Upper lobe of right lung (tissue), 1 donor: Measurements from ENCODE around the gene ARHGAP6. TPM values are rescaled to one million over a fixed set of nuclear protein-coding genes. Genes with fewer than 3 reads are reported as not detected.

Source experiments
- ATAC-seq: fragments of 200-7000 bp; cut with Tn5 transposase; one replicate; pipeline ENCODE4 v1.9.1; 2020; ENCODE audit warnings: mild to moderate bottlenecking, moderate library complexity
- DNase-seq: peaks from one replicate; pipeline ENCODE4 v3.0.0-alpha.2; 2020
- H3K27ac ChIP-seq: fragments of 200-600 bp; one replicate; pipeline ENCODE4 v1.8.0; 2022
- H3K27me3 ChIP-seq: fragments of 200-600 bp; one replicate; pipeline ENCODE4 v1.8.0; 2022; ENCODE audit warnings: mild to moderate bottlenecking
- H3K36me3 ChIP-seq: fragments of 200-600 bp; one replicate; pipeline ENCODE4 v1.8.0; 2022
- H3K4me1 ChIP-seq: fragments of 200-600 bp; one replicate; pipeline ENCODE4 v1.8.0; 2022
- H3K4me3 ChIP-seq: fragments of 200-600 bp; one replicate; pipeline ENCODE4 v1.8.0; 2022; ENCODE audit warnings: mild to moderate bottlenecking
- H3K9me3 ChIP-seq: fragments of 200-600 bp; one replicate; pipeline ENCODE4 v1.8.0; 2022
- intact Hi-C: fragments of 100-400 bp; cut with DNase I; formaldehyde crosslinking; loops from one replicate; pipeline ENCODE4 v1.11.0; 2022
- total RNA-seq: library from RNA; stranded (reverse); fragmentation: NEBNext Ultra II Directional; extraction: Animal tissue kit (Norgen Biotek cat#: 25700); gene quantifications from one replicate; pipeline ENCODE4 v1.2.1, GENCODE V29; 2021
- TF ChIP-seq, protein P1 (sequence below): fragments of 200-600 bp; IDR thresholded peaks from one replicate; pipeline ENCODE4 v1.8.0; 2022; ENCODE audit warnings: antibody characterized with exemption
- donor health status: DM: no; HTN: yes; CAD: no; lungs with severe emphysema.

ARHGAP6 gene
- total RNA-seq, 1 donor from 2014 or later: 17.1 TPM

DNA sequence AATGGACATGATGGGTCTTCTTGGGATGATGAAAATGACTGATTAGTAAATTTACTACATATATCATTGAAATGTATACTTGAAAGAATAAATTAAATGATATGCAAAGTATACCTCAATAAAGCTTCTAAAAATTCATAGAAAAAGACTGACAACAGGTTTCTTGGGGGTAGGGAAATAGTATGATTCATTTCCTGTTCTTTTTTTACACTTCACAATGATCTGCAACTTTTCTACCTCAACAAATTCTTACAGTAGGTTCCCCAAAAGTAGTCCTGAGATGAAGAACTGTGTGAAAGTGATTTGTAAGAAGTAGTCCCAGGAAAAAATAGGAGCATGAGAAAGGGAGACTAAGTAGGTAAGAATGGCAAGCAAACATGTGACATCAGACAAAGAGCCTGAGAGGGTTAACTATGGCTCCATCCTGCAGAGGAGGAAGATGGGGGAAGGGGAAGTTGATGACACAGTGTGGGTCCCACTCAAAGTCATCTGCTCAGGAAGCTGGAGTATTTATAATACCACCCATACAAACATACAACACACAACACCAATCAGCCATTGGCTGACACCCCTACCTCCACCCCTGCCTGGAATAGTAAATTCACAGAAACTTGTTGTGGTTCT is 73.9 kb downstream of the ARHGAP6 start:
- TF ChIP-seq, protein P1, sequence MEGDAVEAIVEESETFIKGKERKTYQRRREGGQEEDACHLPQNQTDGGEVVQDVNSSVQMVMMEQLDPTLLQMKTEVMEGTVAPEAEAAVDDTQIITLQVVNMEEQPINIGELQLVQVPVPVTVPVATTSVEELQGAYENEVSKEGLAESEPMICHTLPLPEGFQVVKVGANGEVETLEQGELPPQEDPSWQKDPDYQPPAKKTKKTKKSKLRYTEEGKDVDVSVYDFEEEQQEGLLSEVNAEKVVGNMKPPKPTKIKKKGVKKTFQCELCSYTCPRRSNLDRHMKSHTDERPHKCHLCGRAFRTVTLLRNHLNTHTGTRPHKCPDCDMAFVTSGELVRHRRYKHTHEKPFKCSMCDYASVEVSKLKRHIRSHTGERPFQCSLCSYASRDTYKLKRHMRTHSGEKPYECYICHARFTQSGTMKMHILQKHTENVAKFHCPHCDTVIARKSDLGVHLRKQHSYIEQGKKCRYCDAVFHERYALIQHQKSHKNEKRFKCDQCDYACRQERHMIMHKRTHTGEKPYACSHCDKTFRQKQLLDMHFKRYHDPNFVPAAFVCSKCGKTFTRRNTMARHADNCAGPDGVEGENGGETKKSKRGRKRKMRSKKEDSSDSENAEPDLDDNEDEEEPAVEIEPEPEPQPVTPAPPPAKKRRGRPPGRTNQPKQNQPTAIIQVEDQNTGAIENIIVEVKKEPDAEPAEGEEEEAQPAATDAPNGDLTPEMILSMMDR: no peak
- no peaks in the 10 kb centered on the region for H3K27me3 ChIP-seq
- intact Hi-C loops: no loop called here

DNA sequence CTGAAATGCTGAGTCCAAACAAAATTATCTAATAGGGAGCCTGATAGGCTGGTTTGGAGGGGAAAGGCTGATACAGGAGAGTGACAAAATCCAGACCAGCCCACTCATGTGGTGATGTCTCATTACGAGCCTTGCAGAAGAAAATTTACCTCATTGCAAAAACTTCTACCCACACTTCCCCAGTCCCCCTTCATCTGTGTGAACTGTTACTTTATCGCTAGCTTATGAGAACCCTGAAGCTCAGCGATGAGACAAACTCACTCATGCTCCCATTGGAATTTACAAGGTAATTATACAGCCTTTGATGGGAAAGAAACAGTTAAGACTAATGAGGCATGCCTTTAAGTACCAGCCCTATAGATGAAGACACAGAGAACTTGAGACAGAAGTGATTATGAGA is 76.1 kb downstream of the ARHGAP6 start:
- no peak overlapping the region for H3K4me3 ChIP-seq
- H3K4me1 ChIP-seq: no peaks in the 10 kb centered on the region
- H3K27ac ChIP-seq: no peak overlapping the region
- DNase-seq: no peak
- no peaks in the 10 kb centered on the region for H3K9me3 ChIP-seq
- no peaks in the 10 kb centered on the region for H3K27me3 ChIP-seq
- intact Hi-C loops: no loop called here
- ATAC-seq: no peak
- TF ChIP-seq, protein P1: no peak
- no peaks in the 10 kb centered on the region for H3K36me3 ChIP-seq

More for the DNA sequence above, 73.9 kb downstream of the ARHGAP6 start:
- Histone ChIP-seq H3K4me1 (no peaks in the 10 kb centered on the region), H3K27ac (no peak overlapping the region), H3K36me3 (no peaks in the 10 kb centered on the region), H3K9me3 (no peaks in the 10 kb centered on the region), H3K4me3 (no peak overlapping the region)
- DNase-seq: no peak
- no peak for ATAC-seq

DNA sequence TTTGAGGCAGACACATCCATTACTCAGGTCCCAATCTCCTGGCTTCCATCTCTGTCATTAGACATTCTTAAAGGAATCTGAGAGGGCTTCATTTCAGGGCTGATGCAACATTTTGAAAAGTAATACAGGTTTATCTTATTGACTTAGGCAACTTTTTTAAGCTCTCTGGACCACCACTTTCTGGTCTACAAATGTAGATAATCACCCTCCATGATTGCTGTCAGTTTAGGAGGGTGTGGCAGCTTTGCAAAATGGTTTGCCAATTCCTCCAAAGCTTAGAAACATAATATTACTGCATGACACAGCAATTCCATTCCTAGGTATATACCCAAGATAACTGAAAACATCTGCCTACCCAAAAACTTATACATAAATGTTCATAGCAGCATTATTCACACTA is 77.6 kb downstream of the ARHGAP6 start:
- Histone ChIP-seq H3K4me3 (no peak overlapping the region), H3K4me1 (no peaks in the 10 kb centered on the region), H3K27me3 (no peaks in the 10 kb centered on the region), H3K36me3 (no peaks in the 10 kb centered on the region), H3K27ac (no peak overlapping the region), H3K9me3 (no peaks in the 10 kb centered on the region)
- intact Hi-C loops: no loop called here
- DNase-seq (no peak), ATAC-seq (no peak)
- TF ChIP-seq, protein P1: no peak

DNA sequence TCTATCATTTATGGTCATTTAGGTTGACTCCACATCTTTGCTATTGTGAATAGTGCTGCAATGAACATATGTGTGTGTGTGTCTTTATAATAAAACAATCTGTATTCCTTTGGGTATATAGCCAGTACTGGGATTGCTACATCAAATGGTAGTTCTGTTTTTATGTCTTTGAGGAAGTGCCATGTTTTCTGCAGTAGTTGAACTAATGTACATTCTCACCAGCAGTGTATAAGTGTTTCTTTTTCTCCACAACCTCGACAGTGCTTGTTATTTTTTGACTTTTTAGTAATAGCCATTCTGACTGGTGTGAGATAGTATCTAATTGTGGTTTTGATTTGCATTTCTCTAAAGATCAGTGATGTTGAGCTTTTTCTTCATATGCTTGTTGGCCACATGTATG is 80.5 kb downstream of the ARHGAP6 start:
- no peak for ATAC-seq
- Histone ChIP-seq H3K4me3 (no peak overlapping the region), H3K27ac (no peak overlapping the region)

DNA sequence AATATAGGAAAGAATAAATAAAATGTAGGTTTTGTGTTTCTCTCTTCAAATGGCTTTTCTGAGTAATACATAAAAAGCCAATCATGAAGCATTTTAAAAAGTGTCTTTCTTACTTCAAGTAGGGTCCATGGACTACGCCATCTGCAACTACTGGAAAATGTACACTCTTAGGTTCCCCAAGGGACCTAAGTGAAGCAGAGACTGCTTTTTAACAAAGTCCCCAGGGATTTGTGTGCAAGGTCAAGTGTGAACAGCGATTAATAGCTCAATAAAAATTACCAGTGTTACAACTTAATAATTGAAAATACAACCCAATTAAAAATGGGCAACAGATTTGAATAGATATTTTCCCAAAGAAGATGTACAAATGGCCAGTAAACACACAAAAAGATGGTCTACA is 84.9 kb downstream of the ARHGAP6 start:
- Histone ChIP-seq H3K9me3 (no peaks in the 10 kb centered on the region), H3K27ac (no peak overlapping the region), H3K4me3 (no peak overlapping the region), H3K36me3 (no peaks in the 10 kb centered on the region), H3K4me1 (no peaks in the 10 kb centered on the region), H3K27me3 (no peaks in the 10 kb centered on the region)
- TF ChIP-seq, protein P1: no peak
- DNase-seq (no peak), ATAC-seq (no peak)
- intact Hi-C loops: no loop called here

More for the DNA sequence above, 80.5 kb downstream of the ARHGAP6 start:
- Histone ChIP-seq H3K36me3 (no peaks in the 10 kb centered on the region), H3K9me3 (no peaks in the 10 kb centered on the region), H3K27me3 (no peaks in the 10 kb centered on the region), H3K4me1 (no peaks in the 10 kb centered on the region)
- DNase-seq: no peak
- intact Hi-C loops: no loop called here
- TF ChIP-seq, protein P1: no peak
